Activated CD4-positive, alpha-beta T cell treated with anti-CD3 and anti-CD28 coated beads, Interleukin-2, amount 50 U/mL, for 48 hours (primary cell): ENCODE measurements around the gene PP2D1.
"Not testable (repeated sequence)": the region's sequence is repeated elsewhere in the genome, so short reads cannot be mapped to it uniquely, and the experiment has no call there.

Experiments
- DNase-seq, 2 experiments: peaks; one replicate each; pipeline ENCODE4 v3.0.0-alpha.2; 2020

PP2D1 gene

GRCh38 chr3:19967208-19967607 lies 44.9 kb downstream of the PP2D1 start:
- no peak for DNase-seq

GRCh38 chr3:19961960-19962359 lies 50.1 kb downstream of the PP2D1 start:
- no peak for DNase-seq

GRCh38 chr3:19960696-19961095 lies 51.4 kb downstream of the PP2D1 start:
- no peak for DNase-seq

- DNase-seq: no peak
Observed at GRCh38 chr3:19959505-19959904, 52.6 kb downstream of the PP2D1 start.

GRCh38 chr3:19957354-19957753 lies 54.7 kb downstream of the PP2D1 start:
- DNase-seq: not testable (repeated sequence)

- DNase-seq: no peak
Observed at GRCh38 chr3:19954676-19955075, 57.4 kb downstream of the PP2D1 start.

GRCh38 chr3:19950316-19950715 lies 61.7 kb downstream of the PP2D1 start:
- no peak for DNase-seq

- DNase-seq: no peak
Observed at GRCh38 chr3:19948226-19948591, 63.9 kb downstream of the PP2D1 start.

GRCh38 chr3:19947549-19948225 lies 64.4 kb downstream of the PP2D1 start:
- DNase-seq: peak; percentile 46 to 59

- DNase-seq: peak; percentile 97 to 98
Observed at GRCh38 chr3:19946832-19947548, 65.1 kb downstream of the PP2D1 start, which contains the start of gene RAB5A. TSS of gene RAB5A (plus strand) at chr3:19947097. CDS start at chr3:19950899, 3,802 bp downstream.

GRCh38 chr3:19945969-19946831 lies 65.9 kb downstream of the PP2D1 start:
- DNase-seq: no peak

- DNase-seq: no peak
Observed at GRCh38 chr3:19945534-19945933, 66.5 kb downstream of the PP2D1 start.

- DNase-seq: no peak
Observed at GRCh38 chr3:19940643-19941042, 71.4 kb downstream of the PP2D1 start.

GRCh38 chr3:19938295-19938627 lies 73.8 kb downstream of the PP2D1 start:
- DNase-seq: no peak

- DNase-seq: no peak
Observed at GRCh38 chr3:19937459-19938294, 74.4 kb downstream of the PP2D1 start.
